Measurements from ENCODE around the gene CADPS. TPM values are rescaled to one million over a fixed set of nuclear protein-coding genes. Genes with fewer than 3 reads are reported as not detected.

Gene CADPS
- total RNA-seq, 1 experiment from 2014 or later = not detected

DNA sequence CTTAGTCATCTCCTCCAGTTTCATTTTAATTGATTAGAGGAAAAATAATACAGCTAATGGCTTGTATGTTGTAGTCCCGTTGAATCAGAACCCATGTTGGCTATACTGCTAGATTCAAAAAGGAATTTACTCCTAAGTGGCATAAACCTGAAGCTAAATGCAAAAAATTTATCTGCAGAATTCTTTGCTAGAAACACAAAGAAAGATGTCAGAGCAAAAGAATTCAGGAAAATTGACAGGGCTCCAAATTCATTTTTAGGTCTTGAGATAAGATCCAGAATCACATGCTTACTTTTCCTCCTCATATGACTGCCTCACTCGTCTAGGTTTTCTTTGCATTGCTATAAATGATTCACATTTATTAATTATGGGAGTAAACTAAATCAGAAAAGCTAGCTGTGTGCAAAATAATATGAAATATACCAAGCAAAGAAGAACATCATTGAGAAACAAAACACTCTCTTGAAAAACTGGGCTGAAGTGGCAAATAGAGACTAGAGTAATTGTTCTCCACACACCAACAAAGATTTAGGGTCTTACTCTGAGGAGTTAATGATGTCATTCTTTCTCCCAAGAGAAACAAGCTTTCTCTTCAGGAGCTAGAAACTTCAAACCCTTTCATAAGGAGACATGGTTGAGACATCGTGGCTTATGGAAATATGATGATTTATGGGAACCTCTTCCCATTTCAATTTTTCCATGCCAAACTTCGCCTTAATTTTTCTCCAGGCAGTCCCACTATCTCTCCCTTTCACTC lies 407.1 kb downstream of the CADPS start:
- Histone ChIP-seq H3K9me3 (ENCODE audit: control insufficient read depth, insufficient read depth, low read depth, low read length) (no peaks in the 10 kb centered on the region), H3K36me3 (ENCODE audit: control insufficient read depth, insufficient read depth, low read length) (no peaks in the 10 kb centered on the region), H3K4me1 (ENCODE audit: control insufficient read depth, insufficient read depth, low read length) (no peaks in the 10 kb centered on the region), H3K4me3 (ENCODE audit: low read depth in 2 of 2, low read length in 2 of 2) (no peak overlapping the region), H3K27ac (ENCODE audit: low read length) (no peak overlapping the region), H3K27me3 (ENCODE audit: control insufficient read depth, insufficient read depth, low read length) (peaks cover 2% of the 10 kb centered on the region; the same call in 1 of the 2 replicates)
- in situ Hi-C loops (cut with HindIII; ENCODE audit: low pct_unique_long_range_greater_than_20kb, low sequenced_read_pairs) (no loop called here), intact Hi-C loops (cut with micrococcal nuclease; ENCODE audit: unreplicated experiment) (no loop called here)
- no peak for ATAC-seq
- TF ChIP-seq, protein P1, sequence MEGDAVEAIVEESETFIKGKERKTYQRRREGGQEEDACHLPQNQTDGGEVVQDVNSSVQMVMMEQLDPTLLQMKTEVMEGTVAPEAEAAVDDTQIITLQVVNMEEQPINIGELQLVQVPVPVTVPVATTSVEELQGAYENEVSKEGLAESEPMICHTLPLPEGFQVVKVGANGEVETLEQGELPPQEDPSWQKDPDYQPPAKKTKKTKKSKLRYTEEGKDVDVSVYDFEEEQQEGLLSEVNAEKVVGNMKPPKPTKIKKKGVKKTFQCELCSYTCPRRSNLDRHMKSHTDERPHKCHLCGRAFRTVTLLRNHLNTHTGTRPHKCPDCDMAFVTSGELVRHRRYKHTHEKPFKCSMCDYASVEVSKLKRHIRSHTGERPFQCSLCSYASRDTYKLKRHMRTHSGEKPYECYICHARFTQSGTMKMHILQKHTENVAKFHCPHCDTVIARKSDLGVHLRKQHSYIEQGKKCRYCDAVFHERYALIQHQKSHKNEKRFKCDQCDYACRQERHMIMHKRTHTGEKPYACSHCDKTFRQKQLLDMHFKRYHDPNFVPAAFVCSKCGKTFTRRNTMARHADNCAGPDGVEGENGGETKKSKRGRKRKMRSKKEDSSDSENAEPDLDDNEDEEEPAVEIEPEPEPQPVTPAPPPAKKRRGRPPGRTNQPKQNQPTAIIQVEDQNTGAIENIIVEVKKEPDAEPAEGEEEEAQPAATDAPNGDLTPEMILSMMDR (IDR thresholded peaks at IDR 0.05) = no peak
- TF ChIP-seq TCF7L2 (IDR thresholded peaks at IDR 0.05; ENCODE audit: low read depth, low read length) = no peak
- ChIA-PET CTCF (no interaction called here), POLR2A (no interaction called here)
- no TSS peak for BruUV-seq (replicated peaks)
- DNase-seq (ENCODE audit: low read depth, low spot score) = no peak

DNA sequence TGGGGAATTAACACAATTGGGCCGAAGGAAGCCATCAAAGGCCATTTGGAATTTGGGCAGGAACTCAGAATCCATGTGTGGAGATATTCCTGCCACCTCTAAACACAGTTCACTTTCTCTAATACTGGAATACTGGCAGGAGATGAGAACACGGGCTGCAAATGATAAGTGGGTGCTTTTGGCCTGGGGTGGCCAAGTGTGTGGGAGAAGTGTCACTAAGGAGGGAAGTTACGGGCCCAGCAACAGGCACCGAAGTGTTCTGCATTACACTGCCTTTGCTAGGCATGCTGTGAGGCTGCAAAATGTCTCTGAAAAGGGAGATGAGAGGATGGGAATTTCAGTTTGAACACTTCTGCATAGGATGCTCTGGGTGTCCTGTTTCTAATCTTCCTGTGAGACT lies 412.4 kb downstream of the CADPS start:
- ATAC-seq = no peak
- no TSS peak for BruUV-seq (replicated peaks)
- TF ChIP-seq POLR2AphosphoS5 (IDR thresholded peaks at IDR 0.05; ENCODE audit: low read depth, low read length) = no peak
- TF ChIP-seq SIN3A (IDR thresholded peaks at IDR 0.05; ENCODE audit: borderline replicate concordance, insufficient read depth, low read depth, low read length) = no peak
- TF ChIP-seq TCF7L2 (IDR thresholded peaks at IDR 0.05; ENCODE audit: low read depth, low read length) = no peak
- TF ChIP-seq, protein P1 (IDR thresholded peaks at IDR 0.05) = no peak
- TF ChIP-seq, protein P2, sequence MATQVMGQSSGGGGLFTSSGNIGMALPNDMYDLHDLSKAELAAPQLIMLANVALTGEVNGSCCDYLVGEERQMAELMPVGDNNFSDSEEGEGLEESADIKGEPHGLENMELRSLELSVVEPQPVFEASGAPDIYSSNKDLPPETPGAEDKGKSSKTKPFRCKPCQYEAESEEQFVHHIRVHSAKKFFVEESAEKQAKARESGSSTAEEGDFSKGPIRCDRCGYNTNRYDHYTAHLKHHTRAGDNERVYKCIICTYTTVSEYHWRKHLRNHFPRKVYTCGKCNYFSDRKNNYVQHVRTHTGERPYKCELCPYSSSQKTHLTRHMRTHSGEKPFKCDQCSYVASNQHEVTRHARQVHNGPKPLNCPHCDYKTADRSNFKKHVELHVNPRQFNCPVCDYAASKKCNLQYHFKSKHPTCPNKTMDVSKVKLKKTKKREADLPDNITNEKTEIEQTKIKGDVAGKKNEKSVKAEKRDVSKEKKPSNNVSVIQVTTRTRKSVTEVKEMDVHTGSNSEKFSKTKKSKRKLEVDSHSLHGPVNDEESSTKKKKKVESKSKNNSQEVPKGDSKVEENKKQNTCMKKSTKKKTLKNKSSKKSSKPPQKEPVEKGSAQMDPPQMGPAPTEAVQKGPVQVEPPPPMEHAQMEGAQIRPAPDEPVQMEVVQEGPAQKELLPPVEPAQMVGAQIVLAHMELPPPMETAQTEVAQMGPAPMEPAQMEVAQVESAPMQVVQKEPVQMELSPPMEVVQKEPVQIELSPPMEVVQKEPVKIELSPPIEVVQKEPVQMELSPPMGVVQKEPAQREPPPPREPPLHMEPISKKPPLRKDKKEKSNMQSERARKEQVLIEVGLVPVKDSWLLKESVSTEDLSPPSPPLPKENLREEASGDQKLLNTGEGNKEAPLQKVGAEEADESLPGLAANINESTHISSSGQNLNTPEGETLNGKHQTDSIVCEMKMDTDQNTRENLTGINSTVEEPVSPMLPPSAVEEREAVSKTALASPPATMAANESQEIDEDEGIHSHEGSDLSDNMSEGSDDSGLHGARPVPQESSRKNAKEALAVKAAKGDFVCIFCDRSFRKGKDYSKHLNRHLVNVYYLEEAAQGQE (IDR thresholded peaks at IDR 0.05; ENCODE audit: insufficient read depth in 1 of 2, low read depth in 2 of 2, low read length in 1 of 2) = no peak
- Histone ChIP-seq H3K9me3 (ENCODE audit: control insufficient read depth, insufficient read depth, low read depth, low read length) (no peaks in the 10 kb centered on the region), H3K27me3 (ENCODE audit: control insufficient read depth, insufficient read depth, low read length) (peaks cover 2% of the 10 kb centered on the region; the same call in 1 of the 2 replicates), H3K36me3 (ENCODE audit: control insufficient read depth, insufficient read depth, low read length) (no peaks in the 10 kb centered on the region), H3K4me1 (ENCODE audit: control insufficient read depth, insufficient read depth, low read length) (no peaks in the 10 kb centered on the region), H3K4me3 (ENCODE audit: low read depth in 2 of 2, low read length in 2 of 2) (no peak overlapping the region), H3K27ac (ENCODE audit: low read length) (no peak overlapping the region)
- CTCF ChIA-PET = no interaction called here
- POLR2A ChIA-PET = no interaction called here
- intact Hi-C loops (cut with micrococcal nuclease; ENCODE audit: unreplicated experiment) (no loop called here), in situ Hi-C loops (cut with HindIII; ENCODE audit: low pct_unique_long_range_greater_than_20kb, low sequenced_read_pairs) (no loop called here)
- DNase-seq (ENCODE audit: low read depth, low spot score) = no peak
